GM19372 (cell line): ENCODE data around the gene LUZP2.

Experiments used
- ATAC-seq: cut with Tn5 transposase; IDR thresholded peaks from one replicate; pipeline ENCODE4 v1.9.1; 2021; ENCODE audit warnings: mild to moderate bottlenecking, low read depth, moderate library complexity; ENCODE audit not compliant: unreplicated experiment

LUZP2 gene

GRCh38 chr11:25039165-25039564, 542.3 kb downstream of the LUZP2 start:
- no peak for ATAC-seq

- ATAC-seq, result no peak
Observed at GRCh38 chr11:25048632-25049031, 551.8 kb downstream of the LUZP2 start.

DNA sequence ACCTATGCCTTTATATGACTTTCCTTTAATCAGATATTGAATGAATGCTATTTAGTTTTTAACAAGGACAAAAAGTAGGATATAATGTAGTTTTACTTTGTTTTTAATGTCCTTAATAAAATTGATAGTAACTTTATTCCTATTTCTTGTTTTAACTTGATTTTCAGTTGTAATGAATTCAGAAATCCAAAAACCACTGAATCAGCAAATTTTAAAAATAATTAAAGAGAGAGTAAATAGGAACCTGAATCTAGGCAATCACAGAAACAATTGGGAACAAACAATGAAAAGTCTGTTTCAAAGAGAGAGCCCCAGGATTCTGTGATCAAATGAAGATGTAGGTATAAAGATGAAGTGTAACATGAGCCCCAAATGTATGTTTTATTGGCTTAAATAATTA, 556.0 kb downstream of the LUZP2 start:
- no peak for ATAC-seq

DNA sequence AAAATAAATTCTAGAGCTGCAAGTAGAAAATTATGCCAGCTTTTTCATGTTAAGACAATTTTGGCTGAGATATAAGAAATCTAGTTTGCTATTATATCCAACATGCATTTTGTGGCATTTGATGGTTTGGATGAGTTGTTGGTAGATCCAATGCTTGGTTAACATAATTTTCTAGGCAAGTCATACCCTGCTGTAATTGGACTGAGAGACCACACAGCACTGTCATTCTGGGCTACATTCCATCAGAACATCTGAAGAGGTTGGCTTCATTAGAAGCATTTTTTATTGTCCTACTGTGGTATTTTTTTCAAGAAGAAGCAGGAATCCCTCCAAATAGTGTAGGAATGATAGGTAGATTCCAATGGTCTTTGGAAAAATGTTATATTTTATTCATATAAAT, 561.0 kb downstream of the LUZP2 start:
- ATAC-seq, result no peak

- ATAC-seq, result no peak
Observed at GRCh38 chr11:25065746-25066145, 568.9 kb downstream of the LUZP2 start.

- ATAC-seq, result no peak
Observed at GRCh38 chr11:25066706-25067105, 569.9 kb downstream of the LUZP2 start.

DNA sequence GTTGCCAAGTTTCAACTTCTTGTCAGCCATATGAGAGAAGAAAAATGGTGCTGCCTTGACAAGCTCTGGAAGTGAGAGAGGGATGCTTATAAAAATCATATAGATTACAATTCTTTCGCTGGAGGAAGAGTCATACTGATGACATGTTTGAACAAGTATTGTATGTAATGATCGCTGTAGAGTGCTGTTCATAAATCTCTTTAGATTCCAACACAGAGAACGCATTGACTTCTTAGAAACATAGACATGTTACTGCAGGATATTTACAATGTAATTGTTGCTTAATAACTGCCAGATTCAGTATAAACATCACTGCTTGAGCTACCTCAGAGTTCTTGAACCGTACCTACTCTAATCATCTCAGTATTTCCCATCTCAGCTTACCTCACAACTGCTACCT, 571.6 kb downstream of the LUZP2 start:
- no peak for ATAC-seq

- no peak for ATAC-seq
Observed at GRCh38 chr11:25094085-25094802, 597.4 kb downstream of the LUZP2 start.

GRCh38 chr11:25119416-25119815, 622.6 kb downstream of the LUZP2 start:
- ATAC-seq, result no peak
